ENCODE results near the gene TNKS2.
"Not testable (repeated sequence)": the region's sequence is repeated elsewhere in the genome, so short reads cannot be mapped to it uniquely, and the experiment has no call there.

TNKS2 gene

GRCh38 chr10:91796331-91797047 is 1.7 kb upstream of the TNKS2 start:
- DNase-seq (ENCODE audit: low read depth): peak; percentile 32

GRCh38 chr10:91797048-91797690 is 1.1 kb upstream of the TNKS2 start:
- DNase-seq (ENCODE audit: low read depth): no peak

GRCh38 chr10:91798649-91799611 is 704 bp downstream of the TNKS2 start:
- peak; percentile 10 for DNase-seq (ENCODE audit: low read depth)

- no peak for DNase-seq (ENCODE audit: low read depth)
Observed at GRCh38 chr10:91799612-91799975, 1.4 kb downstream of the TNKS2 start.

GRCh38 chr10:91800182-91800581 is 2.0 kb downstream of the TNKS2 start:
- no peak for DNase-seq (ENCODE audit: low read depth)

GRCh38 chr10:91800756-91801155 is 2.5 kb downstream of the TNKS2 start:
- no peak for DNase-seq (ENCODE audit: low read depth)

- no peak for DNase-seq (ENCODE audit: low read depth)
Observed at GRCh38 chr10:91803386-91804125, 5.3 kb downstream of the TNKS2 start.

GRCh38 chr10:91804126-91804510 is 5.9 kb downstream of the TNKS2 start:
- no peak for DNase-seq (ENCODE audit: low read depth)

- no peak for DNase-seq (ENCODE audit: low read depth)
Observed at GRCh38 chr10:91805110-91805838, 7.0 kb downstream of the TNKS2 start.

GRCh38 chr10:91807264-91807663 is 9.0 kb downstream of the TNKS2 start:
- not testable (repeated sequence) for DNase-seq (ENCODE audit: low read depth)

- no peak for DNase-seq (ENCODE audit: low read depth)
Observed at GRCh38 chr10:91813251-91813650, 15.0 kb downstream of the TNKS2 start.

GRCh38 chr10:91816981-91817380 is 18.8 kb downstream of the TNKS2 start:
- no peak for DNase-seq (ENCODE audit: low read depth)

- DNase-seq (ENCODE audit: low read depth): no peak
Observed at GRCh38 chr10:91820144-91820543, 21.9 kb downstream of the TNKS2 start.

- no peak for DNase-seq (ENCODE audit: low read depth)
Observed at GRCh38 chr10:91824076-91824475, 25.9 kb downstream of the TNKS2 start.

- no peak for DNase-seq (ENCODE audit: low read depth)
Observed at GRCh38 chr10:91829268-91829667, 31.0 kb downstream of the TNKS2 start.

GRCh38 chr10:91838199-91838598 is 40.0 kb downstream of the TNKS2 start:
- no peak for DNase-seq (ENCODE audit: low read depth)

- DNase-seq (ENCODE audit: low read depth): no peak
Observed at GRCh38 chr10:91843083-91843482, 44.9 kb downstream of the TNKS2 start.

- no peak for DNase-seq (ENCODE audit: low read depth)
Observed at GRCh38 chr10:91856637-91857036, 58.4 kb downstream of the TNKS2 start.

GRCh38 chr10:91860885-91861284 is 62.7 kb downstream of the TNKS2 start:
- no peak for DNase-seq (ENCODE audit: low read depth)

GRCh38 chr10:91864099-91864498 is 65.9 kb downstream of the TNKS2 start:
- DNase-seq (ENCODE audit: low read depth): no peak

GRCh38 chr10:91864744-91865143 is 66.5 kb downstream of the TNKS2 start:
- no peak for DNase-seq (ENCODE audit: low read depth)

Measured in stimulated activated CD8-positive, alpha-beta memory T cell treated with anti-CD3 and anti-CD28 coated beads, Interleukin-15, amount 100 ng/mL, for 1 hour (primary cell).